RWPE2 (cell line): ENCODE measurements around the gene VPS8.

Source experiments
- ATAC-seq: fragments of 200-7000 bp; cut with Tn5 transposase; 3 replicates; pipeline ENCODE4 v1.9.1; 2021; ENCODE audit warnings: low read depth
- DNase-seq: peaks from one replicate; pipeline ENCODE4 v3.0.0-alpha.2; 2020; ENCODE audit warnings: low spot score
- H3K27ac ChIP-seq: fragments of 450-650 bp; 2 replicates; pipeline ENCODE4 v1.5.1; 2017; ENCODE audit warnings: mild to moderate bottlenecking; ENCODE audit not compliant: poor library complexity, severe bottlenecking
- H3K27me3 ChIP-seq: fragments of 250-450 bp; sonication (Bioruptor Pico); 2 replicates; pipeline ENCODE4 v1.5.1; 2021; ENCODE audit warnings: mild to moderate bottlenecking, moderate library complexity; ENCODE audit not compliant: insufficient read depth, poor library complexity, severe bottlenecking
- H3K36me3 ChIP-seq: fragments of 250-450 bp; sonication (Bioruptor Pico); 2 replicates; pipeline ENCODE4 v1.5.1; 2020; ENCODE audit warnings: low read depth, mild to moderate bottlenecking, moderate library complexity
- H3K4me1 ChIP-seq: fragments of 250-450 bp; sonication (Bioruptor Pico); 2 replicates; pipeline ENCODE4 v1.5.1; 2021; ENCODE audit warnings: mild to moderate bottlenecking, moderate library complexity; ENCODE audit not compliant: insufficient read depth, poor library complexity, severe bottlenecking
- H3K4me3 ChIP-seq: fragments of 250-450 bp; sonication (Bioruptor Pico); 2 replicates; pipeline ENCODE4 v1.5.1; 2021; ENCODE audit warnings: mild to moderate bottlenecking, moderate library complexity; ENCODE audit not compliant: severe bottlenecking
- H3K9me3 ChIP-seq: fragments of 250-450 bp; sonication (Bioruptor Pico); 2 replicates; pipeline ENCODE4 v1.5.1; 2021; ENCODE audit warnings: mild to moderate bottlenecking, moderate library complexity; ENCODE audit not compliant: severe bottlenecking
- CTCF ChIP-seq: fragments of 450-650 bp; IDR thresholded peaks from one replicate; pipeline ENCODE4 v1.5.1; 2017; ENCODE audit warnings: mild to moderate bottlenecking, moderate library complexity; ENCODE audit not compliant: poor library complexity, severe bottlenecking

The VPS8 gene

GRCh38 chr3:185060655-185061054, 248.7 kb downstream of the VPS8 start:
- peaks cover 2% of the 10 kb centered on the region for H3K9me3 ChIP-seq
- H3K36me3 ChIP-seq, result no peaks in the 10 kb centered on the region
- ATAC-seq, result no peak
- no peaks in the 10 kb centered on the region for H3K4me1 ChIP-seq
- no peak overlapping the region for H3K4me3 ChIP-seq
- no peak overlapping the region for H3K27ac ChIP-seq
- TF ChIP-seq CTCF, result no peak
- no peaks in the 10 kb centered on the region for H3K27me3 ChIP-seq
- DNase-seq, result no peak

- DNase-seq, result no peak
- ATAC-seq, result no peak
These were observed 250.2 kb downstream of the VPS8 start for GRCh38 chr3:185062191-185062590.

GRCh38 chr3:185063431-185063830, 251.5 kb downstream of the VPS8 start:
- Histone ChIP-seq H3K27me3 (no peaks in the 10 kb centered on the region), H3K9me3 (peaks cover 2% of the 10 kb centered on the region), H3K4me3 (no peak overlapping the region), H3K27ac (no peak overlapping the region), H3K4me1 (no peaks in the 10 kb centered on the region), H3K36me3 (no peaks in the 10 kb centered on the region)
- no peak for ATAC-seq
- no peak for DNase-seq
- TF ChIP-seq CTCF, result no peak

More at GRCh38 chr3:185062191-185062590, 250.2 kb downstream of the VPS8 start:
- H3K4me1 ChIP-seq, result no peaks in the 10 kb centered on the region
- H3K9me3 ChIP-seq, result peaks cover 2% of the 10 kb centered on the region
- no peaks in the 10 kb centered on the region for H3K36me3 ChIP-seq
- TF ChIP-seq CTCF, result no peak
- no peaks in the 10 kb centered on the region for H3K27me3 ChIP-seq
- no peak overlapping the region for H3K4me3 ChIP-seq
- no peak overlapping the region for H3K27ac ChIP-seq

GRCh38 chr3:185065059-185065458, 253.1 kb downstream of the VPS8 start:
- no peaks in the 10 kb centered on the region for H3K27me3 ChIP-seq
- H3K36me3 ChIP-seq, result no peaks in the 10 kb centered on the region
- TF ChIP-seq CTCF, result no peak
- no peak for DNase-seq
- H3K27ac ChIP-seq, result no peak overlapping the region
- no peaks in the 10 kb centered on the region for H3K4me1 ChIP-seq
- no peak for ATAC-seq
- H3K9me3 ChIP-seq, result peaks cover 2% of the 10 kb centered on the region
- H3K4me3 ChIP-seq, result no peak overlapping the region

GRCh38 chr3:185066251-185066650, 254.3 kb downstream of the VPS8 start:
- no peaks in the 10 kb centered on the region for H3K27me3 ChIP-seq
- no peaks in the 10 kb centered on the region for H3K9me3 ChIP-seq
- no peak overlapping the region for H3K4me3 ChIP-seq
- no peaks in the 10 kb centered on the region for H3K36me3 ChIP-seq
- no peak overlapping the region for H3K27ac ChIP-seq
- ATAC-seq (no peak), DNase-seq (no peak)
- no peak for TF ChIP-seq CTCF
- no peaks in the 10 kb centered on the region for H3K4me1 ChIP-seq
